HG03060 (cell line): ENCODE results near the gene ATE1.
"Not testable (repeated sequence)": the region's sequence is repeated elsewhere in the genome, so short reads cannot be mapped to it uniquely, and the experiment has no call there.

Experiments used
- ATAC-seq: cut with Tn5 transposase; IDR thresholded peaks from one replicate; pipeline ENCODE4 v1.9.1; 2021; ENCODE audit warnings: low read depth, moderate number of reproducible peaks; ENCODE audit not compliant: unreplicated experiment

The ATE1 gene

DNA sequence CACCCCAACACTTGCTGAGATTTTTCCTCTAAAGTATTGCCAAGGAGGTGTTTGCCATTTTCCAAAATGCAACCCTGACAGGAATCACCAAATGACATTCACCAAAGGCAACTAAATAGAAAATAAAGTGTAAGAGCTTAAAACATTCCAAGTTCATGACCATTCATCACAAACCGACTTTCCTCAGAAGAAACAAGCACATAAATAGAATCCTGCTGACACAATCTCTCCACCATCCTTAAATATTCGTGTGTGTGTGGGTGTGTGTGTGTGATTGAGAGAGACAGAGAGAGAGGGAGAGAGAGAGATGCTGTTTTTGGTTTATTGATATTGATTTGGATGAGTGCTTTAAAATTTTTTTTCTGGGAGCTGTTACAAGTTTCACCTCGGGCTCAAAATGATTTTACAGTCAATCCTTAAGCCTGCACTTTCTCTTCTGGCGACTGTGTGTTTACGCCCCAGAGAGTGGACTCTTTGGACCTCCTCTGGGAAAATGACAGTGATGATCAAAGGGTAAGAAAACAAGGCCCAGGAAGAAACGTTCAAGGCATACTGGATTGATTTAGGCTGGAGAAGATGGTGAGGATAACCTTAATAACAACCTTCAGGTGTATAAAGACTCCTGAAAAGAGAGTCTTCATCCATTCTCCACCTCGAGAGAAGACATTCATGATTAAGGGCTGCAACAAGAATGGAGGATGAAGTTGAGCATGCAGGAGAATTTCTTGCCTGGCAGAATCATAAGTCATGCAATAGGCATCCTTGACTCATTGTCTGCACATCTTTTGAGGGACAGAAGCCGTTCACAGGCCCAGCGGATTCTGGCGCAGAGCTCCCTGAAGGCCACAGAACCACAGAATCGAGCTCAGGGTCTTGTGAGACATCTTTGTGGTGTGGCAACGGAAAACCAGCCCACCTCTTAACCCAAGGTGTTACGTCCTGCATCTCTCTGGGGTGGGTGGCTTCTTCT, 225.2 kb downstream of the ATE1 start:
- no peak for ATAC-seq

DNA sequence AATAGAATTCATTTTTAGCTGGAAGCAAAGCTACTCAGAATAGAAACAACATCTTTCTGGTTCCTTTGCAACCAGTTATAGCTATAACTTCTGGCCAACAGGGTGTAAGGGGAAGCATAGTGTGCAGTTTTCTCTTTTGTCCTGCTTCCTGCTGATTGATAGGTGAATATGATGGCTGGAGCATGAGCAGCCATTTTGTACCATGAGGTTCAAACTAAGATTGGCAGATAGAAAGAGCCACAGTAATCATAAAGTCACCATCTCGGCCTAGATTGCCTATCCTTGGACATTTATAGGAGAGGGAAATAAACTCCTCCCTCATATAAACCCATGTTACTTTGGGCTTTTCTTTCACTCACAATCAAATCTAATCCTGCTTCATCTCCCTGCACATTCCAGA, 227.4 kb downstream of the ATE1 start:
- ATAC-seq = no peak

DNA sequence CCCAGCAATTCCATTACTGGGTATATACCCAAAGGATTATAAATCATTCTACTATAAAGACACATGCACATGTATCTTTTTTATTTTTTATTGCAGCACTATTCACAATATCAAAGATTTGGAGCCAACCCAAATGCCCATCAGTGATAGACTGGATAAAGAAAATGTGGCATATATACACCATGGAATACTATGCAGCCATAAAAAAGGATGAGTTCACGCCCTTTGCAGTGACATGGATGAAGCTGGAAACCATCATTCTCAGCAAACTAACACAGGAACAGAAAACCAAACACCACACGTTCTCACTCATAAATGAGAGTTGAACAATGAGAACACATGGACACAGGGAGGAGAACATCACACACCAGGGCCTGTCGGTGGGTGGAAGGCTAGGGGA, 228.1 kb downstream of the ATE1 start:
- not testable (repeated sequence) for ATAC-seq

DNA sequence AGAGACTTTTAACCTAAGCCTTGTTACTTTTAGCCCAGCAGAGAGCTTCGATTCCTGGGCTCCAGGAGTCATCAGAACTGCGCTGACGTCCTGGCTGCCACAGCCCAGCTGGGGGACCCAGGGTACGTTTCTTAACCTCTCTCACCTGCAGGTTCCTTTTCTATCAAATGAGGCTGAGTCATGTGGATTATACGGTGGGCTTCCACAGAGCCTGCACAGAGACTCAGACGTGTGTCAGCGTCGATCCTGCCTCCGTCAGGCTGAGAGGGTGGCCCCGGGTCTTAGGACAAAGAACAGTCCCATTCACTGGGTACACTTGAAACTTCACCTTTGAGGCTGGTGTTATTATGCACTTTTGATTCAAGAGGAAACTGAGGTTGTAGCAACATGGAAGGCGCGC, 228.9 kb downstream of the ATE1 start:
- ATAC-seq = no peak

DNA sequence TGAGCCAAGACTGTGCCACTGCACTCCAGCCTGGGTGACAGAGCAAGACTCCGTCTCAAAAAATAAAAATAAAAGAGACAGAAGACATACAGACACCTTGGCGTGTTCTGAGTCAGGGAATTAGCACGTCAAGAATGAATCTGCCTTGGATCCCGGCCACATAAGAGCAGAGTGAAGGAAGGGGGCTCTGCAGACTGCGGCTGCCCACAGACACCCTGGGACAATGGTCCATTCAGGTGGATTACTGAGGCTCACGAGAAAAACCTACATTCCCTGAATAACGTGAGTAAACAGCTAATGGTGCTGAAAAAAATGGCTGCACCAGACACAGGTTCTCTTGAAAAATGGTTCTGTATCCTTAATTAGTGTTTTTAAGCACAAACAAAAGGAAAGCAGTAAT, 229.5 kb downstream of the ATE1 start:
- ATAC-seq = no peak

DNA sequence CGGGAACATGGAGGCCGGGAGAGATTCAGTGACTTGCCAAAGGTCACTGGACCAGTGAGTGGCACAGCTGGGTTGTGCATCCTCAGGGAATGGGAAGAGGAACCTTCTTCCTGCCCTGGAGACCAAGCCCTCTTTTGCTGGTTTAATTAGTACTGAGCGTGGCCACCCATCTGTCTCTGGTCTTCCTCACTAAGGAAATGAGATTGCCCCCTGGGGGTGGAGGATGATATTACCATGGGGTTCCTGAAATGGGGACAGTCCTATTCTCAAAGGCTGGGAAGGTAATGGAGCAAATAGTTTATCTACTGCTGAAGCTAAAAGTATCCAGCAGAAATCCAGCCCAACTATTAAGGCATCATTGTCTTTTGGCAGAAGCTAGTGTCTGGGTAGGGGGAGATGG, 231.0 kb downstream of the ATE1 start:
- ATAC-seq = no peak

DNA sequence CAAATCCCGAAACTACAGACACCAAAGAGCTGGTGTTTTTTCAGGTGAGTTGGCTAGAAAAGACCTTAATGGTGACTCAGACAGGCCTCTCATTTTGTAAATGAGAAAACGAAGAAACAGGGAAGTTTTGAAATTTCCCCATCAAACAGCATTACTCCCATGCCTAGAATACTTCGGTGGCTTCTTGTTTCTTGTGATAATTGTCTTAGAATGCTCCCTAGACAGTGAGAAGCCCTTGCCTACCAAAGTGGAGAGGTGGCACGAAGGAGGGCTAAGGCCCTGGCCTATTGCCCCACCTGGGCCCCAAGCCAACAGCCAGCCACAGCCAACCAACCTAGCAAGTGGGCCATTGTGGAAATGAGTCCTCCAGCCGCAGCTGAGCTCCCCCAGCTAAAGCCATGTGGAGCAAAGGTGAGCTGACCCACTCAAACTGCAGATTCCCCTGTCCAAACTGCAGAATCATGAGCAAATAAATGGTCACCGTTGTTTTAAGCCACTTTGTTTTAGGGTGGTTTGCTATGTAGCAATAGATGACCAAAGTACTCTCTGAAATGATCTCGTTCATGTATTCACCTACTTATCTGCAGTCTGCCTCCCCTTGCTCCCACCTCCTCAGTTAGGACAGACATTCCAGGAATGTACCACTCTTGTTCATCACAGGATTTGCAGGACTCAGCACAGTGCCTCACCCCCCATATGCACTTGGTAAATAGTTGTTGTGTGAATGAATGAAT, 231.9 kb downstream of the ATE1 start:
- ATAC-seq = no peak

DNA sequence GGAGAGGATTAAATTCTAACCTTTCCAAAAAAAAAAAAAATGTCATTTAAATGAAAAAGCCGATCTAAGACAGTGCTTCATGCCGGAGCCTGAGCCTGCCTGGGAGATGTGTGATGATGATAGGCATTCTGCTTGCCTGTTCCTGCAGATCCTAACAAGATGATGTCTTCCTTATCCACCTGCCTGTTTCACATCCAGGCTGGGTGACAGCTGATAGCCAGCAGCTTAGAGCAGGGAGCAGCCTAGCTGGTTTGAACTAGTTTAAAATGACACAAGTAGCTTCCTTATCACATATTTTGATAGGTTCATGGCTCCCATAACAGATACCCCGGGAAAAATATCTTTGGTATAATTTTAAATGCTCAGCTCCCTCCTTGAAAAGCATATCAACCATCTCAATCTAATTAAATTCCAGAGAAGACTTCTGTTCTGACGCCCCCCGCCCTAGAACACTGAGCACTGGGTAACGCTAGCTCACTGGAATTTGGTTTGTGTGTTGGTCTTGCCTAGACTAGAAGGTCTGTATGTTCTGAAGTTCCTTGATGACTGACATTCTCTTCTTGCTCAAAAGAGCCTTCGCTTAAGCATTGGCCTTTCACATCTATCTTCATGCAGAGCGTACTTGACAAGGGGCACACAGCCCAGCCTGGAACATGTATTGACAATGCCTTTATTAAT, 232.7 kb downstream of the ATE1 start:
- ATAC-seq = no peak

DNA sequence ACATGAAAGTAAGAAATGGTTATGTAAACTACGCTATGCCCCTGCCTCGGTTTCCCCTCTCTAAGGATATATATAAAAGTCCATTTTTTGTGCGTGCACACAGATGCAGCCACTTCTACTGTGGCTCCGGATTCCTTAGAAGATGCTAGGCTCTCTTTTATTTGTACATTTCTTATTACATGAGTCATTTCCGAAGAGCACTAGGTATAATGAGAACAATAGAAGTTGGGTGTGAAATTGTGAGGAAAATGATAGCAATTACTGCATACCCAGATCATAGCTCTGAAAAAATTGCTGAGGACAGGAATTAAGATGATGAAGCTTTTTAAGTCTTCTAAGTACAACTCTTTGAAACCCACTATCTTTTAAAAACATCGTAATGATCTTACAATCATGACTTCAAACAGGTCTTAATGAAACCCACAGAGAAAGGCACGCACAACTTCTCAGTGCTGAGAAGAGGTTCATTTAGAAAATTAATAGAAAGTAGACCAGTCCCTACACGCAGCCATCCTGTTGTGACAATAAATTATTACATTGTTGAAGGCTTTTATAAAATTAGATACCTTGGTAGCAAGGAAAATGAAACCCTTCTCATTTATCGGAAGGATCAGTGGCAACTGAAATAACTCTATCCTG, 233.4 kb downstream of the ATE1 start:
- no peak for ATAC-seq

DNA sequence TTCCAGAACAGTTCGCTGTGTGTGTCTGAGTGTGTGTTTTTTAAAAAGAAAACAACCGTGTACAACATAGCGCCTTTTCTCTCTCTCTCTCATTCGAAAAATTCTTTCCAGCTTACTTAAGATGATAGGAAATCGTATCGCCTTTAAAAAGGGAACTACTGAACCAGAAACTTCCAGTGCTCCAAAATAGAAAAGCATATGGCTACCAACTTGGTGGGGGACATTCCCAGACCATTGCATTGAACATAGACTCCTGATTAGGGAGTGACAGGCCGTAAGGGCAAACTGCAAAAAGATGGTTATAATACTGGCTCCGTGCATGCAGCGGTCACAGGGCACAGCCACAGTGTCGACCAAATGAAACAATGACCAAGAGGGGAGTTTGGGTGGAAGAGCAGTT, 235.2 kb downstream of the ATE1 start:
- ATAC-seq = no peak

DNA sequence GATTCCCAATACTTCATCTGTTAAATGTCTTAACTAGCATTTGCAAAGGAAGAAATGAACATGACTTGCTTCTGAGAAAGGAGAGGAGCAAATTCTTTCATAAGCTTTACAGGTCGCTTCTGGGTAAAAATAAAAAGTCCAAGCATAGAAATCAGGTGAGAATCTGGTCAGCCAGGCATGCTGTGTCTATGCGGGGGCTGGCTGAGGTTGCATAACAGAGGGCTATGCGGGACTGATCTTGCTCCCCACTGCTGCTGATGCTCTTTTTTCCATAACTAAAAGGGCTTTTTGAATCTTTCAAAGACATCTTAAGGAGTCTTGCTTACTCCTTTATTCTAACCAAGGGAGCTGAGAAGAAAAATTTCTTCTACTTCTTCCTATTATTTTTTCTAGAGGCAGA, 236.9 kb downstream of the ATE1 start:
- ATAC-seq = no peak
